ENCODE data around the gene SERPINA1.

SERPINA1 gene

GRCh38 chr14:94397289-94398181, 9.1 kb upstream of the SERPINA1 start:
- DNase-seq (ENCODE audit: low spot score) = no peak

GRCh38 chr14:94396628-94397225, 8.3 kb upstream of the SERPINA1 start:
- DNase-seq (ENCODE audit: low spot score) = no peak

- DNase-seq (ENCODE audit: low spot score) = no peak
Measured at GRCh38 chr14:94395888-94396574, 7.6 kb upstream of the SERPINA1 start.

GRCh38 chr14:94395282-94395887, 7.0 kb upstream of the SERPINA1 start:
- DNase-seq (ENCODE audit: low spot score) = no peak

GRCh38 chr14:94394581-94395207, 6.3 kb upstream of the SERPINA1 start:
- peak; percentile 35 for DNase-seq (ENCODE audit: low spot score)

GRCh38 chr14:94394025-94394493, 5.7 kb upstream of the SERPINA1 start:
- no peak for DNase-seq (ENCODE audit: low spot score)

- no peak for DNase-seq (ENCODE audit: low spot score)
Measured at GRCh38 chr14:94393474-94393873, 5.1 kb upstream of the SERPINA1 start.

GRCh38 chr14:94392510-94392935, 4.1 kb upstream of the SERPINA1 start:
- peak; percentile 28 for DNase-seq (ENCODE audit: low spot score)

- no peak for DNase-seq (ENCODE audit: low spot score)
Measured at GRCh38 chr14:94391281-94391975, 3.0 kb upstream of the SERPINA1 start.

- peak; percentile 35 for DNase-seq (ENCODE audit: low spot score)
Measured at GRCh38 chr14:94390372-94391086, 2.1 kb upstream of the SERPINA1 start.

- no peak for DNase-seq (ENCODE audit: low spot score)
Measured at GRCh38 chr14:94389731-94390371, 1.4 kb upstream of the SERPINA1 start.

GRCh38 chr14:94389104-94389469, 685 bp upstream of the SERPINA1 start:
- no peak for DNase-seq (ENCODE audit: low spot score)

- DNase-seq (ENCODE audit: low spot score) = no peak
Measured at GRCh38 chr14:94388027-94388383, 397 bp downstream of the SERPINA1 start.

- no peak for DNase-seq (ENCODE audit: low spot score)
Measured at GRCh38 chr14:94387051-94388026, 1.1 kb downstream of the SERPINA1 start.

GRCh38 chr14:94386085-94387031, 2.0 kb downstream of the SERPINA1 start:
- no peak for DNase-seq (ENCODE audit: low spot score)

- no peak for DNase-seq (ENCODE audit: low spot score)
Measured at GRCh38 chr14:94385553-94386057, 2.8 kb downstream of the SERPINA1 start.

- no peak for DNase-seq (ENCODE audit: low spot score)
Measured at GRCh38 chr14:94384342-94384741, 4.1 kb downstream of the SERPINA1 start.

- DNase-seq (ENCODE audit: low spot score) = no peak
Measured at GRCh38 chr14:94383777-94384176, 4.6 kb downstream of the SERPINA1 start.
